NCI-H460 (cell line): Measurements from ENCODE around the gene OAS3. TPM values are rescaled to one million over a fixed set of nuclear protein-coding genes. Genes with fewer than 3 reads are reported as not detected.
"Not testable (repeated sequence)": the region's sequence is repeated elsewhere in the genome, so short reads cannot be mapped to it uniquely, and the experiment has no call there.

Source experiments
- DNase-seq: peaks from one replicate; pipeline ENCODE4 v3.0.0-alpha.2; 2016; ENCODE audit warnings: low read depth; ENCODE audit errors: extremely low read depth
- polyA plus RNA-seq: library from polyadenylated mRNA; depleted of rRNA; stranded (reverse); fragments of >200 nt; gene quantifications from 2 replicates; pipeline ENCODE4 v1.2.3, GENCODE V29; 2014; cell fraction: nucleus; rRNA removed
- total RNA-seq: library from RNA; depleted of rRNA; stranded (reverse); fragments of >200 nt; shearing (Covaris generic); gene quantifications from 2 replicates; pipeline ENCODE4 v1.2.3, GENCODE V29; 2014; rRNA removed

Gene OAS3, protein sequence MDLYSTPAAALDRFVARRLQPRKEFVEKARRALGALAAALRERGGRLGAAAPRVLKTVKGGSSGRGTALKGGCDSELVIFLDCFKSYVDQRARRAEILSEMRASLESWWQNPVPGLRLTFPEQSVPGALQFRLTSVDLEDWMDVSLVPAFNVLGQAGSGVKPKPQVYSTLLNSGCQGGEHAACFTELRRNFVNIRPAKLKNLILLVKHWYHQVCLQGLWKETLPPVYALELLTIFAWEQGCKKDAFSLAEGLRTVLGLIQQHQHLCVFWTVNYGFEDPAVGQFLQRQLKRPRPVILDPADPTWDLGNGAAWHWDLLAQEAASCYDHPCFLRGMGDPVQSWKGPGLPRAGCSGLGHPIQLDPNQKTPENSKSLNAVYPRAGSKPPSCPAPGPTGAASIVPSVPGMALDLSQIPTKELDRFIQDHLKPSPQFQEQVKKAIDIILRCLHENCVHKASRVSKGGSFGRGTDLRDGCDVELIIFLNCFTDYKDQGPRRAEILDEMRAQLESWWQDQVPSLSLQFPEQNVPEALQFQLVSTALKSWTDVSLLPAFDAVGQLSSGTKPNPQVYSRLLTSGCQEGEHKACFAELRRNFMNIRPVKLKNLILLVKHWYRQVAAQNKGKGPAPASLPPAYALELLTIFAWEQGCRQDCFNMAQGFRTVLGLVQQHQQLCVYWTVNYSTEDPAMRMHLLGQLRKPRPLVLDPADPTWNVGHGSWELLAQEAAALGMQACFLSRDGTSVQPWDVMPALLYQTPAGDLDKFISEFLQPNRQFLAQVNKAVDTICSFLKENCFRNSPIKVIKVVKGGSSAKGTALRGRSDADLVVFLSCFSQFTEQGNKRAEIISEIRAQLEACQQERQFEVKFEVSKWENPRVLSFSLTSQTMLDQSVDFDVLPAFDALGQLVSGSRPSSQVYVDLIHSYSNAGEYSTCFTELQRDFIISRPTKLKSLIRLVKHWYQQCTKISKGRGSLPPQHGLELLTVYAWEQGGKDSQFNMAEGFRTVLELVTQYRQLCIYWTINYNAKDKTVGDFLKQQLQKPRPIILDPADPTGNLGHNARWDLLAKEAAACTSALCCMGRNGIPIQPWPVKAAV
- total RNA-seq: 12.3 and 12.8 TPM in 2 replicates
- polyA plus RNA-seq: 29.8 and 40.4 TPM in 2 replicates

DNA sequence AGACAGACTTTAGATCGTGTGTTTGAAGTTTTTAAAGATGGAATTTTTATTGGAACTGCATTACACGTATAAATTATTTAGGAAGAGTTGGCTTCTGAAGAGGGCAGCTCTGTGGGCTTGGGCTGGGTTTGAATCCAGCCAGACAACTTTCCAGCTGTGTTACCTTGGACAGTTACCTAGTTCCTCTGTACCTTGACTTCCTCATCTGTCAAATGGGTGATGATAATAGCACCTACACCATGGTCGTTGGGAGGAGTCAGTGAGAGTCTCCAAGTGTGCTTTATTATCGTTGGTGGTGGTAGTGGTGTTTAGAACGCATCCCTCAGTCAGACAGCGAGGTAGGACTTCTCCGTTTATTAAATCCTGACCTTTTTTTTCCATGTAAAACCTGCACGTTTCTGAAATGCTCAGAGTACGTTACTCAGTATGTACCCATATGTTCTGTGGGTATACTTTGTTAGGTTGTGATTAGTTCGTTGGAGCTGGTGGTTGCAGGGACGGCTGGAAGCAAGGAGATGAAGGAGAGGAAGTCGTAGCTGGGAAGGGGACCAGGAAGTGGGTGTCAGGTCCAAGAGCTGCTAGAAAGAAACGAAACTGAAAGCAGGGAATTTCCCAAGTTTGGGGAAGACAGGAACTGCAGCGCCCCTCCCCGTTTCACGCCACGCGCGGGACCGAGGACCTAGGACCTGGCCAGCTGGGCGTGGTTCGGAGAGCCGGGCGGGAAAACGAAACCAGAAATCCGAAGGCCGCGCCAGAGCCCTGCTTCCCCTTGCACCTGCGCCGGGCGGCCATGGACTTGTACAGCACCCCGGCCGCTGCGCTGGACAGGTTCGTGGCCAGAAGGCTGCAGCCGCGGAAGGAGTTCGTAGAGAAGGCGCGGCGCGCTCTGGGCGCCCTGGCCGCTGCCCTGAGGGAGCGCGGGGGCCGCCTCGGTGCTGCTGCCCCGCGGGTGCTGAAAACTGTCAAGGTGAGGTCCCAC is at the start of gene OAS3:
Gene OAS3 (plus strand): TSS at position 734 of the 979 bp plus-strand sequence. CDS start 57 bp downstream, at position 791.
- DNase-seq: peak; percentile 61

DNA sequence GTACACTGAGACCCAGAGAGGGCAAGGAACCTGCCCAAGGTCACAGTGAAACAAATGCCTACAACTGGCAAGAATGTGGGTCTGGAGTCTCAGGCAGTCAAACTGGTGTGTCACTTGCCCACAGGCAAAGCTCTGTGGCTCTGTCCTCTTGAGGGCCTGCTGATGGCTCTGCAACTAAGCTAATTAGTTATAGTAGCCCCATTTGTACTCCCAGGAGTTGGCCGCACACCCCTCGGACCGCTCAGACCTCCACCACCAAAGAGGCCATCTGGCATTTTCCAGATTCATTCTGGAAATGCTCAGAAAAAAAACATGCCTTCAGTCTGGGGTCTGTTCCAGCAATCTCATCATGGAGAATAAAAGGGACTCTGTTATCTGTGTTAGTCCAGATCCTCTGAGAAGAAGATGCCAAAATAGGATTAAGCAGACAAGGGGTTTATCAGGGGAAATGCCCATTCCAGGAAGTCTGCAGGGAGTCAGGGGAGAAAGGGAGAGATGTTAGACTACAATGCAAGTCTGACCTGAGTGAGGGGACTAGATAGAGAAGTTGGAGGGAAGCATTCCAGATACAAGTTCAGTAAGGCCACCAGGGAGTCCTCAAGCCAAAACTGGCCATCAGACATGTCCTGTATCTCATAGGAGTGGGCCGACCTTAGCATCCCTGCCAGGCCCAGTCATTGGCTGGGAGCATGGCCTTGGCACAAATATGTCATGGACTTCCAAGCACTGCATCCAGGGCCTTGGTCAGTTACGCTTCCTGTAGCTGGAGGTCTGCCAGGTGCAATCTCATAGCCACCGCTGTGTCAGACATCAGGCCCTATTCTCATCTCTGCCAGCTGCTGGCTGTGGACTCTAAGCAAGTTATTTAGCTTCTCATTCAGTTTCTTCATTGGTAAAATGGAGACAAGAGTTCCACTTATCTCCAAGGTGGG is 46.9 kb upstream of the OAS3 start:
- no peak for DNase-seq

- DNase-seq: no peak
Measured at GRCh38 chr12:112892856-112893255, 45.4 kb upstream of the OAS3 start.

DNA sequence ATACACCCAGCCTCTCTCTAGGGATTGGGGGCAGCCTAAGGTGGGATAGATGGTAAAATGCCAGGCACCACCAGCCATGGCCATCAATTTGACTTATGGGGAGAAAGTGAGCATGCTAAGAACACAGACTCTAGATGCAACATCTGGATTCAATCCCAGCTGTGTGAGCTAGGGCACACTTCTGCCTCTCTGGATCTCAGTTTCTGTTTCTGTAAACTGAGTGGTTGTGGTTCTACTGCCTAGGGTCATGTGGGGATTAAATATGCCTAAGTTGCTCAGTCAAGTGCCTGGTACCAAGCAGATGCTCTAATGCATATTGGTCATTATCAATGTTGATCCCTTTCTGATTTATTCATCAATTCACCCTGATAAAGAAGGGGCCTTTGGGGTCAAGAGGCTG is 44.1 kb upstream of the OAS3 start:
- no peak for DNase-seq

- DNase-seq: no peak
Measured at GRCh38 chr12:112898380-112898779, 39.9 kb upstream of the OAS3 start.

- DNase-seq: peak; percentile 69
Measured at GRCh38 chr12:112900298-112901145, 37.8 kb upstream of the OAS3 start.

DNA sequence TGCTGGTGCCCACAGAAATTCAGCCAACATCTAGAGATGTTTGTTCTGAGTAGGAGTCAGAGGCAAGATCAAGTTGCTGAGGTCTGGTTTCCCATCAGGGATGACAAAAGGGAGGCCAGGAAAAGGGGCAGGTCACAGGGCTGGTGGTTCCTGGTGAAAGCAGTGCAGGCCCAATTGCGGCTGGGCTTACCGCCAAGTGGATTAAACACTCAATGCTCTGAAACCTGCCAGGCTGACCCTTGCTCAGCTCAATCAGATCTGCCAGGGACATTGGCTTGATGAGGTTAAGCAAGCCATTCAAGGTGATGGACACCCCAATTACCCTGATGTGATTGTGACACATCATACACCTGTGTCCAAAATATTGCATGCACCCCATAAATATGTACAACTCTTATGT is 37.0 kb upstream of the OAS3 start:
- no peak for DNase-seq

GRCh38 chr12:112904571-112904970 is 33.7 kb upstream of the OAS3 start:
- DNase-seq: peak; percentile 96

- peak; percentile 87 for DNase-seq
Measured at GRCh38 chr12:112905451-112906089, 32.7 kb upstream of the OAS3 start.

- DNase-seq: peak; percentile 69
Measured at GRCh38 chr12:112906712-112907414, 31.4 kb upstream of the OAS3 start, which contains the start of gene OAS1. Gene OAS1, plus strand, starts transcription at chr12:112906962. Its CDS starts 78 bp downstream, at chr12:112907040.

GRCh38 chr12:112907415-112908157 is 30.7 kb upstream of the OAS3 start:
- DNase-seq: no peak

DNA sequence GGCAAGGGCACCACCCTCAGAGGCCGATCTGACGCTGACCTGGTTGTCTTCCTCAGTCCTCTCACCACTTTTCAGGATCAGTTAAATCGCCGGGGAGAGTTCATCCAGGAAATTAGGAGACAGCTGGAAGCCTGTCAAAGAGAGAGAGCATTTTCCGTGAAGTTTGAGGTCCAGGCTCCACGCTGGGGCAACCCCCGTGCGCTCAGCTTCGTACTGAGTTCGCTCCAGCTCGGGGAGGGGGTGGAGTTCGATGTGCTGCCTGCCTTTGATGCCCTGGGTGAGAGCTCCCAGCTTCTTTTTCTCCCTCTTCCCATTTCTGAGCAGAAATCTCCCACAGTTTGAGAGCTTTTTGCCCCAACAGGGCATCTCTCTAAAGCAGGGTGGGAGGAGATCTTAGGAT is 29.7 kb upstream of the OAS3 start:
- no peak for DNase-seq

DNA sequence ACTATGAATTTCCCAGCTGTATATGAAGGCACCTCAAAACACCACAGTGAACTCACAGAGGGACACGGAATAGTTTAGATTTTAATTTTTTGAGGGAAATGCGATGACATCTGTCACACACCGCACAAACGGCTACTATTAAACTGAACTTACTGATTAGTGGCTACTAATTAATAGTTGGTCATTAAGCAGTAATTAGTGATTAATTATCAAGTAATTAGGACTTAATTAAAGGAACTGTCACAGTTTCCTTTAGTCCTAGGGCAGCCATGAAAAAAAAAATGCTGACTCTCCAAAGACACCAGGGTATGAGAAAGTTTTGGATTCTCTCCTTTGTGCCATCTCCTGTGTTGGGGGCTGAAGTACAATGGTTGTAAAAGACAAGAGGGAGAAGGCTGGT is 28.6 kb upstream of the OAS3 start:
- no peak for DNase-seq

DNA sequence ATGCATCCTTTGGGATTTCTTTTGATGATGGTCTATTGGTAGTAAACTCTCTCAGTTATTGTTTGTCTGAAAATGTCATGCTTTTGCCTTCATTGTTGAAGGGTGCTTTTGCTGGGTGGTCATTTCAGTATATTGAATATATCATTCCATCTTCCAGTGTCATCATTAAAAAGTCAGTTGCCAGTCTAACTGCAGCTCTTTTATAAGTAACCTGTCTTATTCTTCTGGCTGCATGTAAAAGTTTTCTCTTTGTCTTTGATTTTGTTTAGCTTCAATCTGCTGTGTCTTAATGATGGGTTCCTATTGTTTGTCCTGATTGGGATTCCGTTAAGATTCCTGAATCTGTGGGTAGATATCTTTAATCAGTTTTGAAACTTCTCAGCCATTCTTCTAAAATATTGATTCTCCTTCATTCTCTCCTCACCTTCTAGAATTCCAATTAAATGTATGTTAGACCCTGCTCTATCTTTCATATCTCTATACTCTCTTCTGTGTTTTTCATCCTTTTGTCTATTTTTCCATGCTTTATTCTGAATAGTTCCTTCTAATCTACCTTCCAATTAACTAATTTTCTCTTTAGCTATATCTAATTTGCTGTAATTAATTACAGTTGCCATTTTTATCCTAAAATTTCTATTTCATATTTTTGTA is 25.1 kb upstream of the OAS3 start:
- no peak for DNase-seq

DNA sequence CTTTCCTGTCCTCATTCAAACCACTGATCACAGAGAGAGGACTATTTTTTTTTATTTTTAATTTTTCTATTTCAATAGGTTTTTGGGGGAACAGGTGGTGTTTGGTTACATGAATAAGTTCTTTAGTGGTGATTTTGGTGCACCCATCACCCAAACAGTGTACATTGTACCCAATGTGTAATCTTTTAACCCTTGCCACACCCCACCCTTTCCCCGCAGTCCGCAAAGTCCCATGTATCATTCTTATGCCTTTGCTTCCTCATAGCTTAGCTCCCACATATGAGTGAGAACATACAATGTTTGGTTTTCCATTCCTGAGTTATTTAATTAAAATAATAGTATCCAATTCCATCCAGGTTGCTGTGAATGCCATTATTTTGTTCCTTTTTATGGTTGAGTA is 24.4 kb upstream of the OAS3 start:
- DNase-seq: not testable (repeated sequence)
